K562 (cell line): Measurements from ENCODE around the gene MLLT6. TPM values are rescaled to one million over a fixed set of nuclear protein-coding genes. Genes with fewer than 3 reads are reported as not detected.

Experiments used
- ARHGAP35 ChIP-seq: fragments of 450-650 bp; IDR thresholded peaks from 2 replicates; pipeline ENCODE4 v1.6.1; 2018; ENCODE audit not compliant: partially characterized antibody
- CHD1 ChIP-seq: fragments of 200-600 bp; sonication (generic); IDR thresholded peaks from one replicate; pipeline ENCODE4 v1.6.1; 2012; ENCODE audit warnings: mild to moderate bottlenecking, moderate library complexity, low read length, inconsistent platforms
- MAZ ChIP-seq, 2 experiments: fragments of 450-650 bp in 1 of 2; sonication (generic) in 1 of 2; formaldehyde crosslinking; IDR thresholded peaks in 1 of 2; conservative IDR thresholded peaks in 1 of 2; 2 replicates each; pipeline versions ENCODE4 v1.4.0 to v1.5.0; 2020; ENCODE audit warnings: mild to moderate bottlenecking in 1 of 2, missing genetic modification reagents in 1 of 2
- ZBTB7A ChIP-seq: IDR thresholded peaks from 2 replicates; pipeline ENCODE4 v1.6.1; 2011; ENCODE audit warnings: low read depth, mild to moderate bottlenecking, low read length, moderate library complexity, borderline replicate concordance; ENCODE audit not compliant: control insufficient read depth
- polyA plus RNA-seq, 8 experiments: library from polyadenylated mRNA; depleted of rRNA in 4 of 8; stranded (reverse) in 5 of 8; unstranded in 3 of 8; fragments of >200 nt; fragmentation: Nextera tagmentation in 2 of 8; fragmentation: Illumina TruSeq in 1 of 8; extraction: Ambion mirVana in 2 of 8; extraction: Trizol in 1 of 8; gene quantifications; 2 replicates each; pipeline versions ENCODE4 v1.2.1 to v1.2.3, GENCODE V29; 2011 to 2014; ENCODE audit warnings: inconsistent platforms in 1 of 8, missing spikeins in 1 of 8
- total RNA-seq, 7 experiments: library from RNA; depleted of rRNA in 6 of 7; stranded (reverse); fragments of >200 nt in 6 of 7; fragmentation: Illumina TruSeq in 2 of 7; extraction: Trizol in 2 of 7; gene quantifications; 2 replicates each; pipeline versions ENCODE4 v1.2.1 to v1.2.3, GENCODE V29; 2011 to 2021; ENCODE audit warnings: low replicate concordance in 1 of 7
- TF ChIP-seq, protein P1 (sequence below), 2 experiments: fragments of 450-650 bp in 1 of 2; sonication (generic) in 1 of 2; formaldehyde crosslinking in 1 of 2; IDR thresholded peaks; 2 replicates each; pipeline versions ENCODE4 v1.7.1 to v1.9.0; 2016 to 2022; ENCODE audit warnings: inconsistent platforms in 1 of 2, mild to moderate bottlenecking in 1 of 2, missing genetic modification reagents in 1 of 2
- TF ChIP-seq, protein P2 (sequence below): fragments of 250-450 bp; sonication (Bioruptor Pico); IDR thresholded peaks from 2 replicates; pipeline ENCODE4 v1.4.0; 2020

MLLT6 gene
- total and polyA plus RNA-seq, 9 of the 15 experiments (the other 6 are each of a cell fraction or from before 2014, with no cell fraction given), result 3.1 to 71.7 (median 30.0) TPM

DNA sequence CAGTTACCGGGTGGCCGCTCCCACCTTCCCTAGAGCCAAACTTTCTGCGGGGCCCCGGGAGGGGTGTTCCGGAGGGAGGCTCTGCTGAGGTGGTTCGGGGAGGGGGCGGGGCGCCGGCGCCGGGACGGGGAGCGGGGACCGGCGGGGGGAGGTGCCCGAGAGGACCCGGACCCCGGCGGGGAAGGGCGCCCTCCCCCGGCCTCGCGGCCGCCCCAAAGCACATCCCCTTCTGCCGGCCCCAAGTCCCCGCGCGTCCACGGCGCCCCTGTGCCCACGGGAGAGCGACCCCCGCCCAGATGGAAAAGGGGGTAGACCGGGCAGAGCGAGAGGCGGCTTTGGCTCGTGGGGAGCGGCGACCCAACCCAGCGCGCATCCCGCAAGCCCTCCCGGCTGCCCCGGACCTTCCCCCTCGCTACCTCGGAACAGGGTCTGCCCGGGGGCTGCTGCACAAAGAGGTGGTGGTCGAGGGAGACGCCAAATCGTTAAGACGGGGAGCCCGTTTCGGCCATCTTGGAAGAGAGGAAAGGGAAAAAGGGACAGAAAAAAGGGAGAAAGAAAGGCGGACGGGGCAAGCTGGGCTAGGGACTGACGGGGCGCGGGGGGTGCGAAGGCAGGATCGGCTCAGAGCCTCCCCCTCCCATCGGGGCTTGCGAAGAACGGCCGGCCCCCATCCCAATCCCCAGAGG lies 42.5 kb downstream of the MLLT6 start (continued):
- peak; percentile 81; the same call in 1 of the 2 replicates for TF ChIP-seq ZBTB7A
- TF ChIP-seq ARHGAP35, result no peak
- TF ChIP-seq, protein P1, sequence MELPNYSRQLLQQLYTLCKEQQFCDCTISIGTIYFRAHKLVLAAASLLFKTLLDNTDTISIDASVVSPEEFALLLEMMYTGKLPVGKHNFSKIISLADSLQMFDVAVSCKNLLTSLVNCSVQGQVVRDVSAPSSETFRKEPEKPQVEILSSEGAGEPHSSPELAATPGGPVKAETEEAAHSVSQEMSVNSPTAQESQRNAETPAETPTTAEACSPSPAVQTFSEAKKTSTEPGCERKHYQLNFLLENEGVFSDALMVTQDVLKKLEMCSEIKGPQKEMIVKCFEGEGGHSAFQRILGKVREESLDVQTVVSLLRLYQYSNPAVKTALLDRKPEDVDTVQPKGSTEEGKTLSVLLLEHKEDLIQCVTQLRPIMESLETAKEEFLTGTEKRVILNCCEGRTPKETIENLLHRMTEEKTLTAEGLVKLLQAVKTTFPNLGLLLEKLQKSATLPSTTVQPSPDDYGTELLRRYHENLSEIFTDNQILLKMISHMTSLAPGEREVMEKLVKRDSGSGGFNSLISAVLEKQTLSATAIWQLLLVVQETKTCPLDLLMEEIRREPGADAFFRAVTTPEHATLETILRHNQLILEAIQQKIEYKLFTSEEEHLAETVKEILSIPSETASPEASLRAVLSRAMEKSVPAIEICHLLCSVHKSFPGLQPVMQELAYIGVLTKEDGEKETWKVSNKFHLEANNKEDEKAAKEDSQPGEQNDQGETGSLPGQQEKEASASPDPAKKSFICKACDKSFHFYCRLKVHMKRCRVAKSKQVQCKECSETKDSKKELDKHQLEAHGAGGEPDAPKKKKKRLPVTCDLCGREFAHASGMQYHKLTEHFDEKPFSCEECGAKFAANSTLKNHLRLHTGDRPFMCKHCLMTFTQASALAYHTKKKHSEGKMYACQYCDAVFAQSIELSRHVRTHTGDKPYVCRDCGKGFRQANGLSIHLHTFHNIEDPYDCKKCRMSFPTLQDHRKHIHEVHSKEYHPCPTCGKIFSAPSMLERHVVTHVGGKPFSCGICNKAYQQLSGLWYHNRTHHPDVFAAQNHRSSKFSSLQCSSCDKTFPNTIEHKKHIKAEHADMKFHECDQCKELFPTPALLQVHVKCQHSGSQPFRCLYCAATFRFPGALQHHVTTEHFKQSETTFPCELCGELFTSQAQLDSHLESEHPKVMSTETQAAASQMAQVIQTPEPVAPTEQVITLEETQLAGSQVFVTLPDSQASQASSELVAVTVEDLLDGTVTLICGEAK (IDR thresholded peaks at IDR 0.05), result peak; percentile 56; the same call in 1 of the 2 replicates
- TF ChIP-seq, protein P1 (CRISPR knock-in tag; IDR thresholded peaks at IDR 0.05), result no peak
- TF ChIP-seq MAZ (CRISPR knock-in tag; conservative IDR thresholded peaks at IDR 0.05 in 1 of 2, IDR thresholded peaks at IDR 0.05 in 1 of 2), result peak; percentile 62 to 77
- no peak for TF ChIP-seq CHD1
- TF ChIP-seq, protein P2, sequence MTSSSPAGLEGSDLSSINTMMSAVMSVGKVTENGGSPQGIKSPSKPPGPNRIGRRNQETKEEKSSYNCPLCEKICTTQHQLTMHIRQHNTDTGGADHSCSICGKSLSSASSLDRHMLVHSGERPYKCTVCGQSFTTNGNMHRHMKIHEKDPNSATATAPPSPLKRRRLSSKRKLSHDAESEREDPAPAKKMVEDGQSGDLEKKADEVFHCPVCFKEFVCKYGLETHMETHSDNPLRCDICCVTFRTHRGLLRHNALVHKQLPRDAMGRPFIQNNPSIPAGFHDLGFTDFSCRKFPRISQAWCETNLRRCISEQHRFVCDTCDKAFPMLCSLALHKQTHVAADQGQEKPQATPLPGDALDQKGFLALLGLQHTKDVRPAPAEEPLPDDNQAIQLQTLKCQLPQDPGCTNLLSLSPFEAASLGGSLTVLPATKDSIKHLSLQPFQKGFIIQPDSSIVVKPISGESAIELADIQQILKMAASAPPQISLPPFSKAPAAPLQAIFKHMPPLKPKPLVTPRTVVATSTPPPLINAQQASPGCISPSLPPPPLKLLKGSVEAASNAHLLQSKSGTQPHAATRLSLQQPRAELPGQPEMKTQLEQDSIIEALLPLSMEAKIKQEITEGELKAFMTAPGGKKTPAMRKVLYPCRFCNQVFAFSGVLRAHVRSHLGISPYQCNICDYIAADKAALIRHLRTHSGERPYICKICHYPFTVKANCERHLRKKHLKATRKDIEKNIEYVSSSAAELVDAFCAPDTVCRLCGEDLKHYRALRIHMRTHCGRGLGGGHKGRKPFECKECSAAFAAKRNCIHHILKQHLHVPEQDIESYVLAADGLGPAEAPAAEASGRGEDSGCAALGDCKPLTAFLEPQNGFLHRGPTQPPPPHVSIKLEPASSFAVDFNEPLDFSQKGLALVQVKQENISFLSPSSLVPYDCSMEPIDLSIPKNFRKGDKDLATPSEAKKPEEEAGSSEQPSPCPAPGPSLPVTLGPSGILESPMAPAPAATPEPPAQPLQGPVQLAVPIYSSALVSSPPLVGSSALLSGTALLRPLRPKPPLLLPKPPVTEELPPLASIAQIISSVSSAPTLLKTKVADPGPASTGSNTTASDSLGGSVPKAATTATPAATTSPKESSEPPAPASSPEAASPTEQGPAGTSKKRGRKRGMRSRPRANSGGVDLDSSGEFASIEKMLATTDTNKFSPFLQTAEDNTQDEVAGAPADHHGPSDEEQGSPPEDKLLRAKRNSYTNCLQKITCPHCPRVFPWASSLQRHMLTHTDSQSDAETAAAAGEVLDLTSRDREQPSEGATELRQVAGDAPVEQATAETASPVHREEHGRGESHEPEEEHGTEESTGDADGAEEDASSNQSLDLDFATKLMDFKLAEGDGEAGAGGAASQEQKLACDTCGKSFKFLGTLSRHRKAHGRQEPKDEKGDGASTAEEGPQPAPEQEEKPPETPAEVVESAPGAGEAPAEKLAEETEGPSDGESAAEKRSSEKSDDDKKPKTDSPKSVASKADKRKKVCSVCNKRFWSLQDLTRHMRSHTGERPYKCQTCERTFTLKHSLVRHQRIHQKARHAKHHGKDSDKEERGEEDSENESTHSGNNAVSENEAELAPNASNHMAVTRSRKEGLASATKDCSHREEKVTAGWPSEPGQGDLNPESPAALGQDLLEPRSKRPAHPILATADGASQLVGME (CRISPR knock-in tag), result no peak
